Activated naive CD8-positive, alpha-beta T cell (primary cell): Measurements from ENCODE around the gene HCK.
"Not testable (repeated sequence)": the region's sequence is repeated elsewhere in the genome, so short reads cannot be mapped to it uniquely, and the experiment has no call there.

ENCODE experiments used
- H3K27ac Mint-ChIP-seq: one replicate; pipeline ENCODE4 v1.8.0; 2021; ENCODE audit warnings: mixed read lengths
- H3K27me3 Mint-ChIP-seq: one replicate; pipeline ENCODE4 v1.8.0; 2021; ENCODE audit warnings: mixed read lengths
- H3K36me3 Mint-ChIP-seq: one replicate; pipeline ENCODE4 v1.8.0; 2021; ENCODE audit warnings: mixed read lengths
- H3K4me1 Mint-ChIP-seq: one replicate; pipeline ENCODE4 v1.8.0; 2021; ENCODE audit warnings: low read depth, mixed read lengths
- H3K4me3 Mint-ChIP-seq: one replicate; pipeline ENCODE4 v1.8.0; 2021; ENCODE audit warnings: mild to moderate bottlenecking, mixed read lengths
- H3K9me3 Mint-ChIP-seq: one replicate; pipeline ENCODE4 v1.8.0; 2021; ENCODE audit warnings: low read depth, mixed read lengths

The HCK gene

GRCh38 chr20:32115211-32115767 is 63.2 kb downstream of the HCK start:
- Mint-ChIP-seq H3K36me3 (peaks cover 3% of the 10 kb centered on the region), H3K9me3 (no peaks in the 10 kb centered on the region)

GRCh38 chr20:32116079-32116521 is 64.1 kb downstream of the HCK start:
- no peak overlapping the region for H3K27ac Mint-ChIP-seq
- H3K27me3 Mint-ChIP-seq = no peaks in the 10 kb centered on the region
- H3K9me3 Mint-ChIP-seq = no peaks in the 10 kb centered on the region
- peaks cover 65% of the 10 kb centered on the region for H3K4me1 Mint-ChIP-seq
- H3K4me3 Mint-ChIP-seq = no peak overlapping the region
- H3K36me3 Mint-ChIP-seq = peaks cover 3% of the 10 kb centered on the region

More at GRCh38 chr20:32115211-32115767, 63.2 kb downstream of the HCK start:
- no peaks in the 10 kb centered on the region for H3K27me3 Mint-ChIP-seq
- H3K27ac Mint-ChIP-seq = no peak overlapping the region
- H3K4me1 Mint-ChIP-seq = peaks cover 68% of the 10 kb centered on the region
- H3K4me3 Mint-ChIP-seq = no peak overlapping the region

- not testable (repeated sequence) for H3K4me3 Mint-ChIP-seq, H3K27me3 Mint-ChIP-seq, H3K27ac Mint-ChIP-seq
Measured at GRCh38 chr20:32116796-32117195, 64.8 kb downstream of the HCK start.

GRCh38 chr20:32118427-32118826 is 66.4 kb downstream of the HCK start:
- not testable (repeated sequence) for H3K27me3 Mint-ChIP-seq, H3K27ac Mint-ChIP-seq, H3K4me3 Mint-ChIP-seq, H3K9me3 Mint-ChIP-seq, H3K36me3 Mint-ChIP-seq
- peaks cover 49% of the 10 kb centered on the region for H3K4me1 Mint-ChIP-seq

More at GRCh38 chr20:32116796-32117195, 64.8 kb downstream of the HCK start:
- not testable (repeated sequence) for H3K36me3 Mint-ChIP-seq, H3K9me3 Mint-ChIP-seq
- peaks cover 58% of the 10 kb centered on the region for H3K4me1 Mint-ChIP-seq

- no peak overlapping the region for H3K4me3 Mint-ChIP-seq
- no peaks in the 10 kb centered on the region for H3K36me3 Mint-ChIP-seq
- H3K27me3 Mint-ChIP-seq = no peaks in the 10 kb centered on the region
- no peaks in the 10 kb centered on the region for H3K9me3 Mint-ChIP-seq
- peaks cover 41% of the 10 kb centered on the region for H3K4me1 Mint-ChIP-seq
- H3K27ac Mint-ChIP-seq = no peak overlapping the region
Measured at GRCh38 chr20:32119734-32120133, 67.7 kb downstream of the HCK start.

GRCh38 chr20:32121908-32122307 is 69.9 kb downstream of the HCK start:
- H3K4me3 Mint-ChIP-seq, H3K36me3 Mint-ChIP-seq: not testable (repeated sequence)
- H3K4me1 Mint-ChIP-seq = peaks cover 23% of the 10 kb centered on the region

GRCh38 chr20:32123088-32123487 is 71.0 kb downstream of the HCK start:
- H3K36me3 Mint-ChIP-seq = no peaks in the 10 kb centered on the region
- H3K27ac Mint-ChIP-seq = no peak overlapping the region
- no peak overlapping the region for H3K4me3 Mint-ChIP-seq
- peaks cover 15% of the 10 kb centered on the region for H3K4me1 Mint-ChIP-seq
- no peaks in the 10 kb centered on the region for H3K9me3 Mint-ChIP-seq
- no peaks in the 10 kb centered on the region for H3K27me3 Mint-ChIP-seq

More at GRCh38 chr20:32121908-32122307, 69.9 kb downstream of the HCK start:
- H3K27ac Mint-ChIP-seq, H3K9me3 Mint-ChIP-seq, H3K27me3 Mint-ChIP-seq: not testable (repeated sequence)

GRCh38 chr20:32124916-32125454 is 72.9 kb downstream of the HCK start:
- Mint-ChIP-seq H3K9me3 (no peaks in the 10 kb centered on the region), H3K4me3 (no peak overlapping the region), H3K4me1 (peaks cover 11% of the 10 kb centered on the region), H3K36me3 (no peaks in the 10 kb centered on the region), H3K27me3 (no peaks in the 10 kb centered on the region), H3K27ac (no peak overlapping the region)

GRCh38 chr20:32125506-32125905 is 73.5 kb downstream of the HCK start:
- no peaks in the 10 kb centered on the region for H3K27me3 Mint-ChIP-seq
- H3K27ac Mint-ChIP-seq = no peak overlapping the region
- peaks cover 2% of the 10 kb centered on the region for H3K36me3 Mint-ChIP-seq
- no peaks in the 10 kb centered on the region for H3K9me3 Mint-ChIP-seq
- H3K4me1 Mint-ChIP-seq = peaks cover 13% of the 10 kb centered on the region
- no peak overlapping the region for H3K4me3 Mint-ChIP-seq

GRCh38 chr20:32126919-32127318 is 74.9 kb downstream of the HCK start:
- no peak overlapping the region for H3K4me3 Mint-ChIP-seq
- H3K27me3 Mint-ChIP-seq = no peaks in the 10 kb centered on the region
- H3K27ac Mint-ChIP-seq = no peak overlapping the region
- peaks cover 2% of the 10 kb centered on the region for H3K36me3 Mint-ChIP-seq
- H3K9me3 Mint-ChIP-seq = no peaks in the 10 kb centered on the region
- peaks cover 18% of the 10 kb centered on the region for H3K4me1 Mint-ChIP-seq

- Mint-ChIP-seq H3K9me3 (no peaks in the 10 kb centered on the region), H3K27ac (no peak overlapping the region), H3K4me3 (no peak overlapping the region), H3K4me1 (peaks cover 21% of the 10 kb centered on the region), H3K36me3 (peaks cover 2% of the 10 kb centered on the region), H3K27me3 (no peaks in the 10 kb centered on the region)
Measured at GRCh38 chr20:32127347-32127746, 75.3 kb downstream of the HCK start.

- H3K27me3 Mint-ChIP-seq = no peaks in the 10 kb centered on the region
- H3K4me1 Mint-ChIP-seq = peaks cover 22% of the 10 kb centered on the region
- H3K36me3 Mint-ChIP-seq = peaks cover 3% of the 10 kb centered on the region
- H3K4me3 Mint-ChIP-seq = no peak overlapping the region
- H3K9me3 Mint-ChIP-seq = no peaks in the 10 kb centered on the region
- H3K27ac Mint-ChIP-seq = no peak overlapping the region
Measured at GRCh38 chr20:32128167-32128566, 76.1 kb downstream of the HCK start.

- Mint-ChIP-seq H3K4me3 (no peak overlapping the region), H3K4me1 (peaks cover 19% of the 10 kb centered on the region), H3K36me3 (peaks cover 6% of the 10 kb centered on the region), H3K27ac (no peak overlapping the region), H3K27me3 (no peaks in the 10 kb centered on the region), H3K9me3 (no peaks in the 10 kb centered on the region)
Measured at GRCh38 chr20:32129863-32130262, 77.8 kb downstream of the HCK start.

GRCh38 chr20:32130352-32130751 is 78.3 kb downstream of the HCK start:
- Mint-ChIP-seq H3K27me3 (no peaks in the 10 kb centered on the region), H3K9me3 (no peaks in the 10 kb centered on the region), H3K4me3 (no peak overlapping the region), H3K36me3 (peaks cover 6% of the 10 kb centered on the region), H3K4me1 (peaks cover 19% of the 10 kb centered on the region), H3K27ac (no peak overlapping the region)

GRCh38 chr20:32130965-32131364 is 78.9 kb downstream of the HCK start:
- Mint-ChIP-seq H3K27ac (no peak overlapping the region), H3K27me3 (no peaks in the 10 kb centered on the region), H3K4me3 (no peak overlapping the region), H3K9me3 (no peaks in the 10 kb centered on the region), H3K4me1 (peaks cover 19% of the 10 kb centered on the region), H3K36me3 (peaks cover 6% of the 10 kb centered on the region)

GRCh38 chr20:32132911-32133549 is 81.0 kb downstream of the HCK start:
- Mint-ChIP-seq H3K4me3 (no peak overlapping the region), H3K27ac (no peak overlapping the region)

More at GRCh38 chr20:32132911-32133549, 81.0 kb downstream of the HCK start:
- Mint-ChIP-seq H3K9me3 (no peaks in the 10 kb centered on the region), H3K4me1 (peaks cover 19% of the 10 kb centered on the region), H3K36me3 (peaks cover 14% of the 10 kb centered on the region), H3K27me3 (no peaks in the 10 kb centered on the region)
